ENCODE measurements around the gene GLP2R.

Gene GLP2R

DNA sequence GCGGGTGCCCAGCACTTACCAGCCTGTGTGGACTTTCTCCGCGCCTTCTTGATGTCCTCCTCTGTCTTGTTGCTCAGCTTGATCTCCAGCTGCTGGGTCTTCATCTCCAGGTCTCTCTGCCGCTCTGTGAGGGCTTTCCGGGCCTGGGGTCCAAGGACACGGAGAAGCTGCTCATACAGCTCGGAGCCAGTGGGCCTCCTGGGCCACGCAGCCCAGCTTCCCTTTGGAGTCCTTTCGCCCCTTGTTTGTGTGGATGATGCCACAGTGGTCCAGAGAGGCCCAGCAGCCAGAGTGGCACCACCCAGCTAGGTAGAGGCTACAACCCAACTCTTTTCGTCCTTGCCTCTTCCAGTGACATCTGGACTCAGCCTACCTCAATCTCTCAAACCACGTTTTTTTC lies 99.7 kb downstream of the GLP2R start:
- DNase-seq (ENCODE audit: low read depth) = no peak
- in situ Hi-C loops (cut with HindIII; ENCODE audit: low sequenced_read_pairs) = no loop called here

DNA sequence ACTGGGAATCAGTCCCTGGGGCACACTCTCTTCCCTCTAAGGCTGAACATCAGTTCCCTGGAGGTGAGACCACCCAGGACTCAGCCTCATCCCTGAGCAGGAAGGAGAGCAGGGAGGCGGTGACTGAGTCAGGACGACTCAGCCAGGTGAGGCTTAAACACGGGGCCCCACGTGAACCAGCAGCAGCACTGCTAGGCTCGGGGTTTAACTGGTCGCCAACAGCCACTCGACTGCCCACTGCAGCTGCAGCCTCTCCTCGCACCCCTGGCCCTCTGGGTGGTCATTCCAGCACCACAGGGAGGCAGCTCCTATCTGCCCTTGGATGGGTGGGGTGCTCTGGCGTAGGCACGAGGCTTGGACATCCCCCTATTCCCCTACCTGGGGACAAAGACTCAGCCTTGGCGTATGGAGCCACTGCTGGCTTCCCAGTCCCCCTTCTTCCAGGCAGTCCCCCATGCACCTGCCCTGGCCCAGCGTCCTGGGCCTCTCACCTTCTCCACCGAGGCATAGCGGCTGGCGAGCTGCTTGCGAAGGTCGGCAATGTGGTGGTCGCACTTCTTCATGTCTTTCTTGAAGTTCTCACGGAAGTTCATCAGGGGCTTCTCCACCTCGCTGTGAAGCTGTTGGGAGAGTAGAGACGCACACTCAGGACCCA lies 100.6 kb downstream of the GLP2R start:
- no peak for DNase-seq (ENCODE audit: low read depth)
- TF ChIP-seq, protein P1, sequence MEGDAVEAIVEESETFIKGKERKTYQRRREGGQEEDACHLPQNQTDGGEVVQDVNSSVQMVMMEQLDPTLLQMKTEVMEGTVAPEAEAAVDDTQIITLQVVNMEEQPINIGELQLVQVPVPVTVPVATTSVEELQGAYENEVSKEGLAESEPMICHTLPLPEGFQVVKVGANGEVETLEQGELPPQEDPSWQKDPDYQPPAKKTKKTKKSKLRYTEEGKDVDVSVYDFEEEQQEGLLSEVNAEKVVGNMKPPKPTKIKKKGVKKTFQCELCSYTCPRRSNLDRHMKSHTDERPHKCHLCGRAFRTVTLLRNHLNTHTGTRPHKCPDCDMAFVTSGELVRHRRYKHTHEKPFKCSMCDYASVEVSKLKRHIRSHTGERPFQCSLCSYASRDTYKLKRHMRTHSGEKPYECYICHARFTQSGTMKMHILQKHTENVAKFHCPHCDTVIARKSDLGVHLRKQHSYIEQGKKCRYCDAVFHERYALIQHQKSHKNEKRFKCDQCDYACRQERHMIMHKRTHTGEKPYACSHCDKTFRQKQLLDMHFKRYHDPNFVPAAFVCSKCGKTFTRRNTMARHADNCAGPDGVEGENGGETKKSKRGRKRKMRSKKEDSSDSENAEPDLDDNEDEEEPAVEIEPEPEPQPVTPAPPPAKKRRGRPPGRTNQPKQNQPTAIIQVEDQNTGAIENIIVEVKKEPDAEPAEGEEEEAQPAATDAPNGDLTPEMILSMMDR (IDR thresholded peaks at IDR 0.05; ENCODE audit: low read depth, low read length, missing control alignments) = no peak
- in situ Hi-C loops (cut with HindIII; ENCODE audit: low sequenced_read_pairs) = no loop called here
- H3K4me3 ChIP-seq (ENCODE audit: low read depth, low read length) = no peak overlapping the region

More for the DNA sequence above, 99.7 kb downstream of the GLP2R start:
- TF ChIP-seq, protein P1 (IDR thresholded peaks at IDR 0.05; ENCODE audit: low read depth, low read length, missing control alignments) = no peak
- H3K4me3 ChIP-seq (ENCODE audit: low read depth, low read length) = no peak overlapping the region

DNA sequence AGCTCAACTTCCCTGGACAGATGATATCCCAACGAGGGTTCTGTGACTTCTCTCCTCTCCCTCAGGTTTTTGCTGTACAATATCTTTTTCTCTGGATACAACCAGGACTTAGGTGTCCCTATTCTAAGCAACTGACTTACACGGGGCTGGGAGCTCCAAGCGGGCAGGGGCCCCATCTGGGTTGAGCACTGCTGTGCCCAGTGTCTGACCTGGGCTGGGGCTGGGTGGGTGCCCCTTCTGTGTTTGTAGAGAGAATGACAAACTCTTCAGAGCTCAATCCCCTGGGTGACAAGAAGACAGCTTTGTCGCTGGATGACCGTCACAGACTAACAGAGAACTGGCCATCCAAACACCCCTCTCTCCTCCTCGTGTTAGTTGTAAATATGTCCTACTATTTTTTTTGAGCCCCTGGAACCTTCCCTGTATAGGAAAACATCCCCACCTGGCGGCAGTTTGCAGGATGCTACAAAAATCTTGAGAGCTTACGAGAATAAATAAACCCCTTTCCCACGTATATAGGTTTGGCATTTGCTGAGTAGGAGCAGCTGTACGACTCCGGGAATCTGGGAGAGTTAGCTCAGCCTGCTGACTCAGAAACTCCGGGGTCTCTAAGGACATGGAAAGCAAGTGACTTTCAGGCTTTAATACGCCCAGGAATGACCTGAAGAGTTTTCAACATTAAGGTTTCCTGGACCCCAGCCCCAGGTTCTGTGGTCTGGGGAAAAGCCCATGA lies 103.0 kb downstream of the GLP2R start:
- peak; percentile 82 for DNase-seq (ENCODE audit: low read depth)
- TF ChIP-seq, protein P1 (IDR thresholded peaks at IDR 0.05; ENCODE audit: low read depth, low read length, missing control alignments) = peak; percentile 76
- in situ Hi-C loops (cut with HindIII; ENCODE audit: low sequenced_read_pairs) = no loop called here
- no peak overlapping the region for H3K4me3 ChIP-seq (ENCODE audit: low read depth, low read length)

DNA sequence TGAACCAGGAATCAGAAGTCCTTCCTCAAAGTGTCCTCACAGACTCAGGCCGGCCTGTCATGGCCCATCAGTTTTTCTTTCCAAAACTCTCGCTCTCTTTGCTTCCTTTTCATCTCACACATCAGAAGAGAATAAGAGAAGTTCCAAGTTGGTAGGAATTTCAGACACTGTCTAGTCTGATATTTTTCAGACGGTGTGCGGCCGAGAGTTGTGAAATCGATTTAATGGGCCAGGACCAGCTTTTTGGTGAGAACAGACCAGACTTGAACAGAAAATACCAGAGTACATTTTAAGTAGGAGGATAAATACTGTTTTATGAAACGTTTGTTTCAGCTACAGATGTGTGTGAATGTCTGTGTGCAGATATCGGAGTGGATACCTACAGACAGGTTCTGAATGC lies 104.1 kb downstream of the GLP2R start:
- no peak overlapping the region for H3K4me3 ChIP-seq (ENCODE audit: low read depth, low read length)
- TF ChIP-seq, protein P1 (IDR thresholded peaks at IDR 0.05; ENCODE audit: low read depth, low read length, missing control alignments) = no peak
- in situ Hi-C loops (cut with HindIII; ENCODE audit: low sequenced_read_pairs) = no loop called here
- no peak for DNase-seq (ENCODE audit: low read depth)

DNA sequence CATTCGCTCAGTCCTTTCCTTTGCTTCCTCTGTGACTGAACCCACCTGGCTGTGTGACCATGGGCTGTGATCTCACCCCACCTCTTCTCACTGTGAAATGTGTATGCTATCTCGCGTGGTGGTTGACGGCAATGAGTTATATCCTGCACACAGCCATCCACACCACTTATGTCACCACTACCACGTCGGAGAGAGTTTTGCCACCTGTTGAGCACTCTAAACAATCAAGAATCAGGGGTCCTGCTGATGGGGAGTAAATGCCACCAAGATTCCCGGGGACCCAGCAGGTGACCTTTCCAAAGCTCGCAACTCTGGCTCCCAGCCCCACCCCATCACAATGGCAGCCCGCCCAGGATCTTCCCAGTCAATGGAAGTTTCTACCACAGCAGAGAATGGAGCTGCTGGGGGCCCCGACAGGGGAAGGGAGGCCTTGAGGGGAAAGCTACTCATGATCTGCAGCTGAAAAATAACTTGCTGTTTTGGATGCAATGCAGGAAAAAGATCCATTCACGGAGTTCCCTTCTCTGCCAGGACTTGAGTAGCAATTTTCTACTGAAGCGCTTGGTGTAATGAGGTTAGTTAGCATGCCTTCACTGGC lies 105.5 kb downstream of the GLP2R start:
- TF ChIP-seq, protein P1 (IDR thresholded peaks at IDR 0.05; ENCODE audit: low read depth, low read length, missing control alignments) = no peak
- H3K4me3 ChIP-seq (ENCODE audit: low read depth, low read length) = no peak overlapping the region
- DNase-seq (ENCODE audit: low read depth) = no peak
- in situ Hi-C loops (cut with HindIII; ENCODE audit: low sequenced_read_pairs) = no loop called here

DNA sequence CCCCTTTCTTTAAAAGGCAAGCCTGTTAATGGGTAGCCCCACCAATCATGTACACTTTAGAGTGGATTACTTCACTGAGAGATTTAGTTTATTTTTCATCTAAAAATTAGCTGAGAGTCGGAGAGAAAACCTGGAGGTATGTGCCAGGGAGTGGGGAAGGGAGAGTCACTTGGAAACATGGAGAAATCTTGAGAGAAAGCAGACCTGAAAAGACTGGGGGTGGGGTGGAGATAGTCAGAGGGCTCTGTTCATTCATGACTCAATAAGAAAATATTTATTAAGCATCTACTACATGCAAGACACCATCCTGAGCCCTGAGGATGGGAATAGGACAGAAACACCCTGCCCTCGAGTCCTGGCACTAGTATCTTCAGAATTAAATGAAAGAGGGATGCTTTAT lies 106.8 kb downstream of the GLP2R start:
- in situ Hi-C loops (cut with HindIII; ENCODE audit: low sequenced_read_pairs) = no loop called here
- no peak overlapping the region for H3K4me3 ChIP-seq (ENCODE audit: low read depth, low read length)
- DNase-seq (ENCODE audit: low read depth) = no peak
- TF ChIP-seq, protein P1 (IDR thresholded peaks at IDR 0.05; ENCODE audit: low read depth, low read length, missing control alignments) = no peak

Data from astrocyte of the cerebellum (primary cell).